Peyer's patch (tissue), 4 donors: Measurements from ENCODE around the gene HYDIN.

Source experiments
- CTCF ChIP-seq, 6 experiments: fragments of 450-650 bp in 4 of 6; fragments of 200-600 bp in 2 of 6; sonication (generic) in 1 of 6; IDR thresholded peaks; one replicate each; pipeline ENCODE4 v1.5.1; 2017 to 2019; ENCODE audit warnings: antibody characterized with exemption in 6 of 6, mild to moderate bottlenecking in 3 of 6, moderate library complexity in 1 of 6
- POLR2A ChIP-seq, 2 donors: fragments of 450-650 bp; IDR thresholded peaks; one replicate each; pipeline ENCODE4 v1.5.1; 2017; ENCODE audit warnings: antibody characterized with exemption in 2 of 2, mild to moderate bottlenecking in 2 of 2, moderate library complexity in 2 of 2

GRCh38 chr16:71244521-71244920 is 14.0 kb upstream of the HYDIN start:
- TF ChIP-seq CTCF (IDR thresholded peaks at IDR 0.05) (no peak), POLR2A (IDR thresholded peaks at IDR 0.05) (no peak)
